SH-SY5Y (cell line): ENCODE data around the gene IFT172.

Experiments used
- GATA2 ChIP-seq: IDR thresholded peaks from 2 replicates; pipeline ENCODE4 v1.6.1; 2011; ENCODE audit warnings: mild to moderate bottlenecking, low read depth, low read length
- GATA3 ChIP-seq: IDR thresholded peaks from 2 replicates; pipeline ENCODE4 v1.6.1; 2011; ENCODE audit warnings: low read depth, mild to moderate bottlenecking, low read length, moderate library complexity

- TF ChIP-seq GATA3 (no peak), GATA2 (no peak)
Measured at GRCh38 chr2:27412419-27413152, 77.0 kb downstream of the IFT172 start.
